B cell (primary cell): ENCODE data around the gene ITFG1. TPM values are rescaled to one million over a fixed set of nuclear protein-coding genes. Genes with fewer than 3 reads are reported as not detected.

Experiments
- ATAC-seq: fragments of 200-7000 bp; cut with Tn5 transposase; one replicate; pipeline ENCODE4 v1.10.0; 2021; ENCODE audit warnings: low read depth, mild to moderate bottlenecking, moderate number of reproducible peaks, moderate library complexity
- CTCF ChIA-PET: fragments of 350-600 bp; sonication (Branson Sonifier 250); formaldehyde crosslinking; loops from one replicate; lab custom pipeline; 2021; ENCODE audit warnings: antibody characterized with exemption, inconsistent platforms; lab: Charles Lee
- POLR2A ChIA-PET: fragments of 350-600 bp; sonication (Branson Sonifier 250); formaldehyde crosslinking; loops from one replicate; lab custom pipeline; 2021; ENCODE audit warnings: antibody characterized with exemption; lab: Charles Lee
- DNase-seq: peaks from one replicate; pipeline ENCODE4 v3.0.0; 2013
- H2AFZ ChIP-seq: 2 replicates; pipeline ENCODE4 v1.6.1; 2012; ENCODE audit warnings: mild to moderate bottlenecking, low read depth, low read length; ENCODE audit not compliant: insufficient read depth, poor library complexity, severe bottlenecking
- H3K27ac ChIP-seq, 2 donors: 1 replicate in 1 of 2; 2 replicates in 1 of 2; pipeline ENCODE4 v1.5.1; 2012 to 2013; ENCODE audit warnings: low read length in 2 of 2, mild to moderate bottlenecking in 2 of 2, moderate library complexity in 1 of 2
- H3K27me3 ChIP-seq, 4 experiments: fragments of 200-600 bp in 1 of 4; sonication (generic) in 1 of 4; replicated peaks in 1 of 4; 1 replicate in 2 of 4; 2 replicates in 2 of 4; pipeline versions ENCODE4 v1.6.1 to v1.7.0; 2013 to 2016; ENCODE audit warnings: low read length in 3 of 4, mild to moderate bottlenecking in 2 of 4, mixed read lengths in 1 of 4, moderate library complexity in 1 of 4; ENCODE audit not compliant: insufficient read depth in 4 of 4, control insufficient read depth in 3 of 4; ENCODE audit errors: control extremely low read depth in 1 of 4
- H3K36me3 ChIP-seq, 2 experiments: replicated peaks in 1 of 2; 1 replicate in 1 of 2; 2 replicates in 1 of 2; pipeline versions ENCODE4 v1.6.1 to v1.7.1; 2013; ENCODE audit warnings: low read length in 1 of 2; ENCODE audit not compliant: insufficient read depth in 2 of 2, control insufficient read depth in 1 of 2; ENCODE audit errors: control extremely low read depth in 1 of 2, extremely low read depth in 1 of 2
- H3K4me1 ChIP-seq, 2 donors: fragments of 200-600 bp in 1 of 2; sonication (generic) in 1 of 2; 1 replicate in 1 of 2; 2 replicates in 1 of 2; pipeline versions ENCODE4 v1.5.1 to v1.6.1; 2013 to 2017; ENCODE audit warnings: low read length in 2 of 2; ENCODE audit not compliant: control insufficient read depth in 2 of 2, insufficient read depth in 2 of 2
- H3K4me2 ChIP-seq: replicated peaks from 2 replicates; pipeline ENCODE3; 2012; ENCODE audit warnings: mild to moderate bottlenecking, low read depth, low read length; ENCODE audit not compliant: poor library complexity, severe bottlenecking
- H3K4me3 ChIP-seq, 5 experiments: fragments of 200-600 bp in 1 of 5; sonication (generic) in 1 of 5; 1 replicate in 3 of 5; 2 replicates in 2 of 5; pipeline versions ENCODE4 v1.5.1 to v1.7.0; 2011 to 2016; ENCODE audit warnings: low read length in 4 of 5, mild to moderate bottlenecking in 4 of 5, low read depth in 2 of 5, control low read depth in 1 of 5, moderate library complexity in 1 of 5; ENCODE audit not compliant: insufficient read depth in 1 of 5; ENCODE audit errors: control extremely low read depth in 1 of 5, extremely low read depth in 1 of 5
- H3K79me2 ChIP-seq: fragments of 200-600 bp; sonication (generic); one replicate; pipeline ENCODE4 v1.6.0; 2016; ENCODE audit warnings: low read length; ENCODE audit not compliant: control insufficient read depth, insufficient read depth
- H3K9ac ChIP-seq: fragments of 200-600 bp; sonication (generic); 2 replicates; pipeline ENCODE4 v1.6.1; 2017; ENCODE audit warnings: mild to moderate bottlenecking, low read length, moderate library complexity
- H3K9me3 ChIP-seq, 3 donors: one replicate each; pipeline versions ENCODE4 v1.6.1 to v1.7.1; 2013; ENCODE audit warnings: low read length in 2 of 3; ENCODE audit not compliant: control insufficient read depth in 2 of 3, insufficient read depth in 1 of 3; ENCODE audit errors: control extremely low read depth in 1 of 3
- H4K20me1 ChIP-seq: 2 replicates; pipeline ENCODE4 v1.6.0; 2012; ENCODE audit warnings: mild to moderate bottlenecking, low read length; ENCODE audit not compliant: insufficient read depth, control insufficient read depth, poor library complexity, severe bottlenecking
- H3K27ac Mint-ChIP-seq: one replicate; pipeline ENCODE4 v1.8.0; 2021; ENCODE audit warnings: mixed read lengths
- H3K27me3 Mint-ChIP-seq: one replicate; pipeline ENCODE4 v1.8.0; 2021; ENCODE audit warnings: mixed read lengths
- H3K4me1 Mint-ChIP-seq: one replicate; pipeline ENCODE4 v1.8.0; 2021; ENCODE audit warnings: mixed read lengths
- H3K4me3 Mint-ChIP-seq: one replicate; pipeline ENCODE4 v1.8.0; 2021; ENCODE audit warnings: mixed read lengths
- H3K9me3 Mint-ChIP-seq: one replicate; pipeline ENCODE4 v1.8.0; 2022; ENCODE audit warnings: mixed read lengths; ENCODE audit not compliant: insufficient read depth
- CTCF ChIP-seq: fragments of 200-600 bp; IDR thresholded peaks from one replicate; pipeline ENCODE4 v1.8.0; 2022; ENCODE audit warnings: antibody characterized with exemption, mild to moderate bottlenecking
- EZH2 ChIP-seq: IDR thresholded peaks from 2 replicates; pipeline ENCODE4 v1.6.1; 2012; ENCODE audit warnings: borderline replicate concordance, low read depth, mild to moderate bottlenecking, moderate library complexity, low read length; ENCODE audit not compliant: insufficient read depth, poor library complexity, severe bottlenecking
- WGBS: methylation state at CpG from one replicate; pipeline ENCODE4 v1.1.5; 2013; ENCODE audit warnings: missing lambda C conversion rate; ENCODE audit not compliant: insufficient coverage; 5-methylcytosine and 5-hydroxymethylcytosine counted together
- intact Hi-C: fragments of 100-400 bp; cut with micrococcal nuclease; formaldehyde crosslinking; loops from one replicate; pipeline ENCODE4 v1.10.0; 2022
- polyA plus RNA-seq: library from polyadenylated mRNA; depleted of rRNA; stranded (reverse); fragments of >200 nt; gene quantifications from 2 replicates; pipeline ENCODE4 v1.2.3, GENCODE V29; 2012
- total RNA-seq, 2 donors: library from RNA; stranded (reverse); fragments of 120-200 nt in 1 of 2; gene quantifications; 1 replicate in 1 of 2; 2 replicates in 1 of 2; pipeline versions ENCODE4 v1.2.3 to v1.2.4, GENCODE V29; 2013 to 2022

Gene ITFG1
- total and polyA plus RNA-seq, 2 donors (not counting 1 experiment from before 2014, with no cell fraction given) = 9.7 to 40.4 TPM

- Mint-ChIP-seq H3K4me3 (no peak overlapping the region), H3K9me3 (no peaks in the 10 kb centered on the region), H3K27ac (no peak overlapping the region), H3K4me1 (no peaks in the 10 kb centered on the region), H3K27me3 (no peaks in the 10 kb centered on the region)
- no peak overlapping the region for H3K4me2 ChIP-seq
- no peaks in the 10 kb centered on the region for H3K9me3 ChIP-seq
- no peak for ATAC-seq
- H2AFZ ChIP-seq = no peak overlapping the region
- H3K4me1 ChIP-seq = no peaks in the 10 kb centered on the region
- 96% methylated on average over 4 of the region's 4 CpGs for WGBS
- H3K9ac ChIP-seq = no peak overlapping the region
- no peaks in the 10 kb centered on the region for H3K27me3 ChIP-seq
- no peaks in the 10 kb centered on the region for H3K79me2 ChIP-seq
- H3K27ac ChIP-seq = no peak overlapping the region
- intact Hi-C loops = no loop called here
- CTCF ChIA-PET = no interaction called here
- TF ChIP-seq EZH2 (no peak), CTCF (no peak)
- no peak for DNase-seq
- H4K20me1 ChIP-seq = no peaks in the 10 kb centered on the region
- POLR2A ChIA-PET = no interaction called here
- peaks cover 0 to 2% of the 10 kb centered on the region in 2 experiments for H3K36me3 ChIP-seq
- no peak overlapping the region for H3K4me3 ChIP-seq
These were observed 216.7 kb downstream of the ITFG1 start for GRCh38 chr16:47244206-47244605.

- no peaks in the 10 kb centered on the region for H3K79me2 ChIP-seq
- H3K27me3 Mint-ChIP-seq = no peaks in the 10 kb centered on the region
- H3K27ac Mint-ChIP-seq = no peak overlapping the region
- ATAC-seq (no peak), DNase-seq (no peak)
- no peaks in the 10 kb centered on the region for H3K27me3 ChIP-seq
- H3K9ac ChIP-seq = no peak overlapping the region
- no peak overlapping the region for H3K4me2 ChIP-seq
- POLR2A ChIA-PET = no interaction called here
- H3K4me1 ChIP-seq = no peaks in the 10 kb centered on the region
- CTCF ChIA-PET = no interaction called here
- no peak overlapping the region for H3K4me3 ChIP-seq
- TF ChIP-seq EZH2 = no peak
- TF ChIP-seq CTCF = no peak
- H3K4me3 Mint-ChIP-seq = no peak overlapping the region
- peaks cover 0 to 2% of the 10 kb centered on the region in 2 experiments for H3K36me3 ChIP-seq
- H2AFZ ChIP-seq = no peak overlapping the region
- H3K27ac ChIP-seq = no peak overlapping the region
- H3K9me3 Mint-ChIP-seq = no peaks in the 10 kb centered on the region
- intact Hi-C loops = no loop called here
- H4K20me1 ChIP-seq = no peaks in the 10 kb centered on the region
- H3K4me1 Mint-ChIP-seq = no peaks in the 10 kb centered on the region
- H3K9me3 ChIP-seq = no peaks in the 10 kb centered on the region
These were observed 219.8 kb downstream of the ITFG1 start for GRCh38 chr16:47241061-47241460.
